ENCODE data around the gene RASGRP1.

GRCh38 chr15:38577424-38577987 lies 12.9 kb upstream of the RASGRP1 start:
- TF ChIP-seq, protein P1, sequence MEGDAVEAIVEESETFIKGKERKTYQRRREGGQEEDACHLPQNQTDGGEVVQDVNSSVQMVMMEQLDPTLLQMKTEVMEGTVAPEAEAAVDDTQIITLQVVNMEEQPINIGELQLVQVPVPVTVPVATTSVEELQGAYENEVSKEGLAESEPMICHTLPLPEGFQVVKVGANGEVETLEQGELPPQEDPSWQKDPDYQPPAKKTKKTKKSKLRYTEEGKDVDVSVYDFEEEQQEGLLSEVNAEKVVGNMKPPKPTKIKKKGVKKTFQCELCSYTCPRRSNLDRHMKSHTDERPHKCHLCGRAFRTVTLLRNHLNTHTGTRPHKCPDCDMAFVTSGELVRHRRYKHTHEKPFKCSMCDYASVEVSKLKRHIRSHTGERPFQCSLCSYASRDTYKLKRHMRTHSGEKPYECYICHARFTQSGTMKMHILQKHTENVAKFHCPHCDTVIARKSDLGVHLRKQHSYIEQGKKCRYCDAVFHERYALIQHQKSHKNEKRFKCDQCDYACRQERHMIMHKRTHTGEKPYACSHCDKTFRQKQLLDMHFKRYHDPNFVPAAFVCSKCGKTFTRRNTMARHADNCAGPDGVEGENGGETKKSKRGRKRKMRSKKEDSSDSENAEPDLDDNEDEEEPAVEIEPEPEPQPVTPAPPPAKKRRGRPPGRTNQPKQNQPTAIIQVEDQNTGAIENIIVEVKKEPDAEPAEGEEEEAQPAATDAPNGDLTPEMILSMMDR (IDR thresholded peaks at IDR 0.05), result no peak
- no peak for TF ChIP-seq EP300 (IDR thresholded peaks at IDR 0.05)
